Measurements from ENCODE around the gene TBC1D8.

The TBC1D8 gene

GRCh38 chr2:101037161-101037755, 113.9 kb downstream of the TBC1D8 start:
- no peak for TF ChIP-seq CTCF (IDR thresholded peaks at IDR 0.05; ENCODE audit: low read depth, low read length, missing control alignments)
- DNase-seq (ENCODE audit: low read depth) = no peak
- H3K4me3 ChIP-seq (ENCODE audit: low read depth, low read length) = no peak overlapping the region

GRCh38 chr2:101036562-101036961, 114.6 kb downstream of the TBC1D8 start:
- no peak for DNase-seq (ENCODE audit: low read depth)
- peak; percentile 43 for TF ChIP-seq CTCF (IDR thresholded peaks at IDR 0.05; ENCODE audit: low read depth, low read length, missing control alignments)

GRCh38 chr2:101032084-101032776, 119.0 kb downstream of the TBC1D8 start:
- no peak for DNase-seq (ENCODE audit: low read depth)
- H3K4me3 ChIP-seq (ENCODE audit: low read depth, low read length) = no peak overlapping the region
- no peak for TF ChIP-seq CTCF (IDR thresholded peaks at IDR 0.05; ENCODE audit: low read depth, low read length, missing control alignments)

More at GRCh38 chr2:101036562-101036961, 114.6 kb downstream of the TBC1D8 start:
- H3K4me3 ChIP-seq (ENCODE audit: low read depth, low read length) = no peak overlapping the region

GRCh38 chr2:101030866-101031554, 120.2 kb downstream of the TBC1D8 start:
- no peak overlapping the region for H3K4me3 ChIP-seq (ENCODE audit: low read depth, low read length)
- no peak for DNase-seq (ENCODE audit: low read depth)
- TF ChIP-seq CTCF (IDR thresholded peaks at IDR 0.05; ENCODE audit: low read depth, low read length, missing control alignments) = no peak

GRCh38 chr2:101027852-101028251, 123.3 kb downstream of the TBC1D8 start:
- no peak overlapping the region for H3K4me3 ChIP-seq (ENCODE audit: low read depth, low read length)
- TF ChIP-seq CTCF (IDR thresholded peaks at IDR 0.05; ENCODE audit: low read depth, low read length, missing control alignments) = no peak
- DNase-seq (ENCODE audit: low read depth) = no peak

GRCh38 chr2:101026923-101027469, 124.2 kb downstream of the TBC1D8 start:
- DNase-seq (ENCODE audit: low read depth) = no peak
- H3K4me3 ChIP-seq (ENCODE audit: low read depth, low read length) = no peak overlapping the region
- no peak for TF ChIP-seq CTCF (IDR thresholded peaks at IDR 0.05; ENCODE audit: low read depth, low read length, missing control alignments)
